Measurements from ENCODE around the gene ERCC6L. TPM values are rescaled to one million over a fixed set of nuclear protein-coding genes. Genes with fewer than 3 reads are reported as not detected.

Gene ERCC6L
- total RNA-seq, 1 donor from 2014 or later, result 6.6 TPM

- no peak for TF ChIP-seq CTCF (conservative IDR thresholded peaks at IDR 0.05; ENCODE audit: low read depth, low read length)
- no peak overlapping the region for H3K4me3 ChIP-seq (ENCODE audit: low read depth, low read length)
- no peak for DNase-seq (ENCODE audit: low read depth)
Observed at GRCh38 chrX:72203421-72203820, 35.4 kb downstream of the ERCC6L start.

GRCh38 chrX:72202792-72203401 is 35.9 kb downstream of the ERCC6L start:
- DNase-seq (ENCODE audit: low read depth), result no peak
- no peak overlapping the region for H3K4me3 ChIP-seq (ENCODE audit: low read depth, low read length)
- TF ChIP-seq CTCF (conservative IDR thresholded peaks at IDR 0.05; ENCODE audit: low read depth, low read length), result no peak

GRCh38 chrX:72201836-72202536 is 36.8 kb downstream of the ERCC6L start:
- TF ChIP-seq CTCF (conservative IDR thresholded peaks at IDR 0.05; ENCODE audit: low read depth, low read length), result no peak
- no peak for DNase-seq (ENCODE audit: low read depth)
- no peak overlapping the region for H3K4me3 ChIP-seq (ENCODE audit: low read depth, low read length)

- DNase-seq (ENCODE audit: low read depth), result no peak
- no peak for TF ChIP-seq CTCF (conservative IDR thresholded peaks at IDR 0.05; ENCODE audit: low read depth, low read length)
- H3K4me3 ChIP-seq (ENCODE audit: low read depth, low read length), result peak overlapping the region; percentile 80
Observed at GRCh38 chrX:72182924-72183323, 55.9 kb downstream of the ERCC6L start.

GRCh38 chrX:72181178-72182125 is 57.4 kb downstream of the ERCC6L start, which contains the start of gene PIN4:
TSS of gene PIN4 (plus strand) at chrX:72181757. CDS start at chrX:72181786, 29 bp downstream.
- DNase-seq (ENCODE audit: low read depth), result peak; percentile 75
- no peak for TF ChIP-seq CTCF (conservative IDR thresholded peaks at IDR 0.05; ENCODE audit: low read depth, low read length)
- H3K4me3 ChIP-seq (ENCODE audit: low read depth, low read length), result peak within 1 kb of the TSS; percentile 80

GRCh38 chrX:72180539-72180938 is 58.3 kb downstream of the ERCC6L start:
- TF ChIP-seq CTCF (conservative IDR thresholded peaks at IDR 0.05; ENCODE audit: low read depth, low read length), result no peak
- peak overlapping the region; percentile 80 for H3K4me3 ChIP-seq (ENCODE audit: low read depth, low read length)
- DNase-seq (ENCODE audit: low read depth), result no peak
